Epithelial cell of proximal tubule (primary cell): Measurements from ENCODE around the gene COG5. TPM values are rescaled to one million over a fixed set of nuclear protein-coding genes. Genes with fewer than 3 reads are reported as not detected.

Source experiments
- DNase-seq: peaks from one replicate; pipeline ENCODE4 v3.0.0-alpha.2; 2011; ENCODE audit warnings: low read depth
- H3K4me3 ChIP-seq: 2 replicates; pipeline ENCODE4 v1.5.1; 2011; ENCODE audit warnings: low read depth, mild to moderate bottlenecking, low read length
- CTCF ChIP-seq: conservative IDR thresholded peaks from 2 replicates; pipeline ENCODE4 v1.5.1; 2012; ENCODE audit warnings: low read depth, mild to moderate bottlenecking, low read length
- total RNA-seq: library from RNA; depleted of rRNA; stranded (reverse); fragments of >200 nt; gene quantifications from 2 replicates; pipeline ENCODE4 v1.2.3, GENCODE V29; 2015

The COG5 gene
- total RNA-seq, 1 donor from 2014 or later, result 31.4 TPM

GRCh38 chr7:107486041-107486440 is 77.7 kb downstream of the COG5 start:
- H3K4me3 ChIP-seq, result no peak overlapping the region
- no peak for TF ChIP-seq CTCF
- DNase-seq, result no peak

- TF ChIP-seq CTCF, result no peak
- H3K4me3 ChIP-seq, result no peak overlapping the region
- no peak for DNase-seq
Observed at GRCh38 chr7:107482571-107482970, 81.1 kb downstream of the COG5 start.

- DNase-seq, result no peak
- no peak overlapping the region for H3K4me3 ChIP-seq
Observed at GRCh38 chr7:107480932-107481331, 82.8 kb downstream of the COG5 start.

GRCh38 chr7:107479303-107479702 is 84.4 kb downstream of the COG5 start:
- DNase-seq, result no peak
- no peak for TF ChIP-seq CTCF
- no peak overlapping the region for H3K4me3 ChIP-seq

More at GRCh38 chr7:107480932-107481331, 82.8 kb downstream of the COG5 start:
- TF ChIP-seq CTCF, result no peak

- DNase-seq, result no peak
Observed at GRCh38 chr7:107474104-107474521, 89.6 kb downstream of the COG5 start.

GRCh38 chr7:107472116-107472515 is 91.6 kb downstream of the COG5 start:
- no peak for DNase-seq
- H3K4me3 ChIP-seq, result no peak overlapping the region
- TF ChIP-seq CTCF, result no peak

More at GRCh38 chr7:107474104-107474521, 89.6 kb downstream of the COG5 start:
- no peak for TF ChIP-seq CTCF
- no peak overlapping the region for H3K4me3 ChIP-seq

GRCh38 chr7:107471292-107472070 is 92.2 kb downstream of the COG5 start:
- DNase-seq, result no peak
- TF ChIP-seq CTCF, result no peak
- no peak overlapping the region for H3K4me3 ChIP-seq
